B cell (primary cell): ENCODE data around the gene RNU1-2. TPM values are rescaled to one million over a fixed set of nuclear protein-coding genes. Genes with fewer than 3 reads are reported as not detected.
A peak's percentile ranks its signal among the peaks of the same experiment; 100 is the strongest.
"Not testable (repeated sequence)": the region's sequence is repeated elsewhere in the genome, so short reads cannot be mapped to it uniquely, and the experiment has no call there.

ENCODE experiments used
- ATAC-seq: fragments of 200-7000 bp; cut with Tn5 transposase; one replicate; pipeline ENCODE4 v1.10.0; 2021; ENCODE audit warnings: low read depth, mild to moderate bottlenecking, moderate number of reproducible peaks, moderate library complexity
- CTCF ChIA-PET: fragments of 350-600 bp; sonication (Branson Sonifier 250); formaldehyde crosslinking; loops from one replicate; lab custom pipeline; 2021; ENCODE audit warnings: antibody characterized with exemption, inconsistent platforms; lab: Charles Lee
- POLR2A ChIA-PET: fragments of 350-600 bp; sonication (Branson Sonifier 250); formaldehyde crosslinking; loops from one replicate; lab custom pipeline; 2021; ENCODE audit warnings: antibody characterized with exemption; lab: Charles Lee
- DNase-seq: peaks from one replicate; pipeline ENCODE4 v3.0.0; 2013
- H2AFZ ChIP-seq: 2 replicates; pipeline ENCODE4 v1.6.1; 2012; ENCODE audit warnings: mild to moderate bottlenecking, low read depth, low read length; ENCODE audit not compliant: insufficient read depth, poor library complexity, severe bottlenecking
- H3K27ac ChIP-seq, 2 donors: 1 replicate in 1 of 2; 2 replicates in 1 of 2; pipeline ENCODE4 v1.5.1; 2012 to 2013; ENCODE audit warnings: low read length in 2 of 2, mild to moderate bottlenecking in 2 of 2, moderate library complexity in 1 of 2
- H3K27me3 ChIP-seq, 4 experiments: fragments of 200-600 bp in 1 of 4; sonication (generic) in 1 of 4; replicated peaks in 1 of 4; 1 replicate in 2 of 4; 2 replicates in 2 of 4; pipeline versions ENCODE4 v1.6.1 to v1.7.0; 2013 to 2016; ENCODE audit warnings: low read length in 3 of 4, mild to moderate bottlenecking in 2 of 4, mixed read lengths in 1 of 4, moderate library complexity in 1 of 4; ENCODE audit not compliant: insufficient read depth in 4 of 4, control insufficient read depth in 3 of 4; ENCODE audit errors: control extremely low read depth in 1 of 4
- H3K36me3 ChIP-seq, 2 experiments: replicated peaks in 1 of 2; 1 replicate in 1 of 2; 2 replicates in 1 of 2; pipeline versions ENCODE4 v1.6.1 to v1.7.1; 2013; ENCODE audit warnings: low read length in 1 of 2; ENCODE audit not compliant: insufficient read depth in 2 of 2, control insufficient read depth in 1 of 2; ENCODE audit errors: control extremely low read depth in 1 of 2, extremely low read depth in 1 of 2
- H3K4me1 ChIP-seq, 2 donors: fragments of 200-600 bp in 1 of 2; sonication (generic) in 1 of 2; 1 replicate in 1 of 2; 2 replicates in 1 of 2; pipeline versions ENCODE4 v1.5.1 to v1.6.1; 2013 to 2017; ENCODE audit warnings: low read length in 2 of 2; ENCODE audit not compliant: control insufficient read depth in 2 of 2, insufficient read depth in 2 of 2
- H3K4me2 ChIP-seq: replicated peaks from 2 replicates; pipeline ENCODE3; 2012; ENCODE audit warnings: mild to moderate bottlenecking, low read depth, low read length; ENCODE audit not compliant: poor library complexity, severe bottlenecking
- H3K4me3 ChIP-seq, 5 experiments: fragments of 200-600 bp in 1 of 5; sonication (generic) in 1 of 5; 1 replicate in 3 of 5; 2 replicates in 2 of 5; pipeline versions ENCODE4 v1.5.1 to v1.7.0; 2011 to 2016; ENCODE audit warnings: low read length in 4 of 5, mild to moderate bottlenecking in 4 of 5, low read depth in 2 of 5, control low read depth in 1 of 5, moderate library complexity in 1 of 5; ENCODE audit not compliant: insufficient read depth in 1 of 5; ENCODE audit errors: control extremely low read depth in 1 of 5, extremely low read depth in 1 of 5
- H3K79me2 ChIP-seq: fragments of 200-600 bp; sonication (generic); one replicate; pipeline ENCODE4 v1.6.0; 2016; ENCODE audit warnings: low read length; ENCODE audit not compliant: control insufficient read depth, insufficient read depth
- H3K9ac ChIP-seq: fragments of 200-600 bp; sonication (generic); 2 replicates; pipeline ENCODE4 v1.6.1; 2017; ENCODE audit warnings: mild to moderate bottlenecking, low read length, moderate library complexity
- H3K9me3 ChIP-seq, 3 donors: one replicate each; pipeline versions ENCODE4 v1.6.1 to v1.7.1; 2013; ENCODE audit warnings: low read length in 2 of 3; ENCODE audit not compliant: control insufficient read depth in 2 of 3, insufficient read depth in 1 of 3; ENCODE audit errors: control extremely low read depth in 1 of 3
- H4K20me1 ChIP-seq: 2 replicates; pipeline ENCODE4 v1.6.0; 2012; ENCODE audit warnings: mild to moderate bottlenecking, low read length; ENCODE audit not compliant: insufficient read depth, control insufficient read depth, poor library complexity, severe bottlenecking
- H3K27ac Mint-ChIP-seq: one replicate; pipeline ENCODE4 v1.8.0; 2021; ENCODE audit warnings: mixed read lengths
- H3K27me3 Mint-ChIP-seq: one replicate; pipeline ENCODE4 v1.8.0; 2021; ENCODE audit warnings: mixed read lengths
- H3K4me1 Mint-ChIP-seq: one replicate; pipeline ENCODE4 v1.8.0; 2021; ENCODE audit warnings: mixed read lengths
- H3K4me3 Mint-ChIP-seq: one replicate; pipeline ENCODE4 v1.8.0; 2021; ENCODE audit warnings: mixed read lengths
- H3K9me3 Mint-ChIP-seq: one replicate; pipeline ENCODE4 v1.8.0; 2022; ENCODE audit warnings: mixed read lengths; ENCODE audit not compliant: insufficient read depth
- WGBS: methylation state at CpG from one replicate; pipeline ENCODE4 v1.1.5; 2013; ENCODE audit warnings: missing lambda C conversion rate; ENCODE audit not compliant: insufficient coverage; 5-methylcytosine and 5-hydroxymethylcytosine counted together
- intact Hi-C: fragments of 100-400 bp; cut with micrococcal nuclease; formaldehyde crosslinking; loops from one replicate; pipeline ENCODE4 v1.10.0; 2022
- polyA minus RNA-seq: library from RNA; depleted of rRNA, polyadenylated mRNA; stranded (reverse); fragments of >200 nt; gene quantifications from 2 replicates; pipeline ENCODE4 v1.2.3, GENCODE V29; 2012
- polyA plus RNA-seq: library from polyadenylated mRNA; depleted of rRNA; stranded (reverse); fragments of >200 nt; gene quantifications from 2 replicates; pipeline ENCODE4 v1.2.3, GENCODE V29; 2012
- total RNA-seq, 2 donors: library from RNA; stranded (reverse); fragments of 120-200 nt in 1 of 2; gene quantifications; 1 replicate in 1 of 2; 2 replicates in 1 of 2; pipeline versions ENCODE4 v1.2.3 to v1.2.4, GENCODE V29; 2013 to 2022

The RNU1-2 gene
- total RNA-seq, result 4,377 and 4,541 TPM in 2 replicates
- 1,464 TPM for total RNA-seq (2013)
- not detected in 2 replicates for polyA plus RNA-seq
- not detected in 2 replicates for polyA minus RNA-seq

DNA sequence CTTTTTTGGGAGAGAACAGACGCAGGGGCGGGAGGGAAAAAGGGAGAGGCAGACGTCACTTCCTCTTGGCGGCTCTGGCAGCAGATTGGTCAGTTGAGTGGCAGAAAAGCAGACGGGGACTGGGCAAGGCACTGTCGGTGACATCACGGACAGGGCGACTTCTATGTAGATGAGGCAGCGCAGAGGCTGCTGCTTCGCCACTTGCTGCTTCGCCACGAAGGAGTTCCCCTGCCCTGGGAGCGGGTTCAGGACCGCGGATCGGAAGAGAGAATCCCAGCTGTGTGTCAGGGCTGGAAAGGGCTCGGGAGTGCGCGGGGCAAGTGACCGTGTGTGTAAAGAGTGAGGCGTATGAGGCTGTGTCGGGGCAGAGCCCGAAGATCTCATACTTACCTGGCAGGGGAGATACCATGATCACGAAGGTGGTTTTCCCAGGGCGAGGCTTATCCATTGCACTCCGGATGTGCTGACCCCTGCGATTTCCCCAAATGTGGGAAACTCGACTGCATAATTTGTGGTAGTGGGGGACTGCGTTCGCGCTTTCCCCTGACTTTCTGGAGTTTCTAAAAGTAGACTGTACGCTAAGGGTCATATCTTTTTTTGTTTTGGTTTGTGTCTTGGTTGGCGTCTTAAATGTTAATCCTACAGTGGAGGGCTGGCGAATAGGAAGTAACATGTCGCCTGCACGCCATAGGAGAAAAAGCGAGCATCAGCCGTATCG, at the start of gene RNU1-2:
Gene RNU1-2, plus strand, starts transcription at position 383 of the 718 bp plus-strand sequence.
- H3K9me3 ChIP-seq, H3K27me3 ChIP-seq, H4K20me1 ChIP-seq, H3K9me3 Mint-ChIP-seq, H3K27me3 Mint-ChIP-seq, H3K36me3 ChIP-seq, CTCF ChIA-PET, H3K79me2 ChIP-seq: not testable (repeated sequence)
- peak within 1 kb of the TSS; percentile 90 to 96 for H3K27ac ChIP-seq
- peak within 1 kb of the TSS; percentile 74 for H3K9ac ChIP-seq
- H2AFZ ChIP-seq, result peak within 1 kb of the TSS; percentile 67
- 0% methylated on average over 7 of the region's 39 CpGs for WGBS
- peak; percentile 95 for DNase-seq
- peak within 1 kb of the TSS in 4 of 5 experiments; percentile 30 to 67 (median 53) for H3K4me3 ChIP-seq
- POLR2A ChIA-PET, result interaction anchor here (0.7 to 2.0 kb wide), 3 partner anchors 9 to 382 kb away, joined by 3 to 17 read pairs (median 6); partner anchors contain the start of gene RNU1-1
- peak; percentile 100 for ATAC-seq
- H3K4me2 ChIP-seq, result peak within 1 kb of the TSS; percentile 70
- Mint-ChIP-seq H3K27ac (peak within 1 kb of the TSS; percentile 100), H3K4me1 (peaks cover 29% of the 10 kb centered on the region), H3K4me3 (peak within 1 kb of the TSS; percentile 85)
- H3K4me1 ChIP-seq, result peaks cover 15 to 17% of the 10 kb centered on the region in 2 donors
- intact Hi-C loops, result loop anchor here (1.0 kb wide), 1 partner anchor 10 kb away; no protein-coding TSS in a partner anchor

DNA sequence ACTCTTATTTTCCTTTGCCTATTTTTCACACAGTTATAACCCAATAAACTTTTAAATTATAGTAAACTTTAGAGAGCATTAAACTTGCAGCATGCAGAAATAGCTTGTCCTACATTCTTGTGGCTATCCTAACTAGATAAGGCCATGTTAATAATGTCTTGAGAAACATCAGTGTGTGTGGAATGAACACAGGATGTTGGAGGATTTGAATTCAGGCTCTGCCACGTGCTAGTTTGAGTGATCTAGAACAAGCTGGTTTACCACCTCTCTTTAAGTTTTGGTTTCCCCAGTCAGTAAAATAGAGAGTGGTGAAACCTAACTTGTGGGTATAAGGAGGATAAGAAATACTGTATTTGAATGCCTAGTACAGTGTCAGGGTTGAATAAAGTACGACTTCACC, 39.6 kb upstream of the RNU1-2 start:
- H3K9ac ChIP-seq, H3K4me2 ChIP-seq, H3K27ac Mint-ChIP-seq, H4K20me1 ChIP-seq, H3K4me3 ChIP-seq, H3K27ac ChIP-seq, intact Hi-C loops, ATAC-seq, H3K27me3 ChIP-seq, H3K4me3 Mint-ChIP-seq, H3K9me3 Mint-ChIP-seq, POLR2A ChIA-PET, H3K4me1 ChIP-seq, H3K4me1 Mint-ChIP-seq, DNase-seq, H3K9me3 ChIP-seq, H2AFZ ChIP-seq, CTCF ChIA-PET, H3K36me3 ChIP-seq, H3K79me2 ChIP-seq, H3K27me3 Mint-ChIP-seq: not testable (repeated sequence)
- WGBS, result no CpG with 5 or more reads among the region's 2 CpGs

DNA sequence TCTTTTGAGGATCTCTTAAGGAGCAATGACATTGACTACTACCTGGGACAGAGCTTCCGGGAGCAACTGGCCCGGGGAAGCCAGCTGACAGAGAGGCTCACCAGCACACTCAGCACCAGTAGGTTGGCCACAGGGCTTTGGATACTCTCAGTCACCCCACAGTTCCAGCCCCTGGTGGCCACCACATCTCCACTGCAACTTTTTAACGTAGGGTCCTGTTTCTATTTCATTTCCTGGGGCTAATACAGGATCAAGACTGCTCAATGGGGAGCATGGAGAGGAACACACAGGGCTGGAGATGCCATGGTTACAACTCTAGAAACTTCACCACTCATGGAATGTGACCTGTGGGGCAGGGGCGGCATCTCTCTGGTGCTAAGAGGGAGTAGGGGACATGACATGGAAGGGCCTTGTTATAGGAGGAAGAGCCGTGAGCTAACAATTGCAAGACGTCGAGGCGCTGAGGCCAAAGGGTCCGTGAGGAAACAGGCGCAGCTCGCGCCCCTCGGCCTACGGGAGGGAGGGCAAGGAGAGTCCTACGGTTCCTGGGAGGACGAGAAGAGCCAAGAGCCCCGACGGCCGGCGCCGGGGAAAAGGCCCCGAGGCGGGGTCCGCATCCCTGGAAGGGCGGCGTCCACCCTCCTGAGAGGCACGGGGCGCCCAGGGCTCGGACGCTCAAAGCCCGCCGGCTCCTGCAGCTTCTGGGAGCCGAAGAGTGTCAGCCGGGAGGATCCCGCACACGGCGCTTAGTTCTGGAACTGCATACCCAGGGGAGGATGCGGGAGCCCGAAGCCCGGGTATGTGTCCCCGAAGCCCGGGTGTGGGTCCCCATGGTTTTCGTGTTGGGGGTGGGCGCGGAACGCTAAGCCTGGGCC, 36.4 kb upstream of the RNU1-2 start:
- intact Hi-C loops, POLR2A ChIA-PET, H3K36me3 ChIP-seq, DNase-seq, H3K27ac Mint-ChIP-seq, H3K4me3 ChIP-seq, H3K4me3 Mint-ChIP-seq, H3K4me1 ChIP-seq, H2AFZ ChIP-seq, H3K4me2 ChIP-seq, ATAC-seq, H3K27me3 Mint-ChIP-seq, H3K9ac ChIP-seq, H3K79me2 ChIP-seq, H3K4me1 Mint-ChIP-seq, H3K9me3 ChIP-seq, CTCF ChIA-PET, H3K9me3 Mint-ChIP-seq, H3K27me3 ChIP-seq, H3K27ac ChIP-seq, H4K20me1 ChIP-seq: not testable (repeated sequence)
- no CpG with 5 or more reads among the region's 46 CpGs for WGBS
